Activated naive CD4-positive, alpha-beta T cell treated with Interleukin-2 at 50 U/mL for 16 hours (primary cell): ENCODE results near the gene PCBP3.
"Not testable (repeated sequence)": the region's sequence is repeated elsewhere in the genome, so short reads cannot be mapped to it uniquely, and the experiment has no call there.

Experiments
- DNase-seq: peaks from one replicate; pipeline ENCODE4 v3.0.0-alpha.2; 2020

The PCBP3 gene

DNA sequence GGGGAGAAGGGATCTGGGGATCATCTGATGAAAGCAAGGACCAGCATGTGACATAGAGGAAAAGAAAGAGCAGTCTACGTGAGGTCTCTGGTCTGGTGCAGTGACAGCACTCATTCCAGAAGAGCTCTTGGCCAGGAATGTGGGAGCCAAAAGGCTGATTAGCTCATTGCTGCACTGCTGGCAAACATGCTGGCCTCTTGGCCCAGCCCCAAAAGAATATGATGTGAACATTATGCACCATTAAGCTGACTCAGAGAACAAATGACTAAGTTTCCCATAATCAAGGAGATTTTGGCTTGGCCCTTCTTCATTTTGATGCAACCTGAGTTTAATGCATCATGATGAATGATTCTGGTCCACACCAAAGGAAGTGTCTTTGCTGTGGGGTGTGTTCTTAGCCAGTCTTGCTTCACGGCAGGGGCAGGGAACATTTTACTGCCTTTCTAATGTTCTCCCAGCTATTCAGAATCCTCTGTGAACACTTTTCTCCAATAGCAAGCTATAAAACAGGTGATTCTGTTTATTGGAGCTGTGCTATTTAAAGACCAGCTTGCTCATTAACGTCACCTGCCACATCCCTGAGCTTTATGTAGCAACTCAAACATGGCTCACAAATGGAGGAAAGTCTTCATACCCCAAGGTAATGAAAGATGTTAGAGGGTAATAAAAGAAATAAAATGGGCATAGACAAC, 55.1 kb downstream of the PCBP3 start:
- no peak for DNase-seq

DNA sequence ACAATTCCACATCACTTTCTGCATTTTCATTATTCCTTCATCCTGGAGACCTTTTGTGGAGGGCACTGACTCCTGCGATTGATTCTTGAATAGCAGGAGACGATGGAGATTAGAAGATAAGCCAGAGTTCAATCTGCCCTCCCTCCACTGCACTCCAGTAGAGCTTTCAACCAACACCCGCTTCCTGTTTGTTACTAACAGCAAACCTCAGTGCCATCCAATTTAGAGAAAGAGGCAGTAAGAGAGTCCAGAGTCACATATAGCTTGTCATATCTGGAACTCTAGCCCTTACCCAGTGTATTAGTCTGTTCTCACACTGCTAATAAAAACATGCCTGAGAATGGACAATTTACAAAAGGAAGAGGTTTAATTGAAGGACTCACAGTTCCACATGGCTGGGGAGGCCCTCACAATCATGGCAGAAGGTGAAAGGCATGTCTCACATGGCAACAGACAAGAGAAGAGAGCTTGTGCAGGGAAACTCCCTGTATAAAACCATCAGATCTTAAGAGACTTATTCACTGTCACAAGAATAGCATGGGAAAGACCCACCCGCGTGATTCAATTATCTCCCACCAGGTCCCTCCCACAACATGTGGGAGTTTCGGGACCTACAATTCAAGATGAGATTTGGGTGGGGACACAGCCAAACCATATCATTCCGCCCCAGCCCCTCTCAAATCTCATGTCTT, 55.9 kb downstream of the PCBP3 start:
- DNase-seq = no peak

GRCh38 chr21:45699966-45700365, 56.4 kb downstream of the PCBP3 start:
- DNase-seq = no peak

- no peak for DNase-seq
These were observed 56.9 kb downstream of the PCBP3 start for GRCh38 chr21:45700461-45700860.

DNA sequence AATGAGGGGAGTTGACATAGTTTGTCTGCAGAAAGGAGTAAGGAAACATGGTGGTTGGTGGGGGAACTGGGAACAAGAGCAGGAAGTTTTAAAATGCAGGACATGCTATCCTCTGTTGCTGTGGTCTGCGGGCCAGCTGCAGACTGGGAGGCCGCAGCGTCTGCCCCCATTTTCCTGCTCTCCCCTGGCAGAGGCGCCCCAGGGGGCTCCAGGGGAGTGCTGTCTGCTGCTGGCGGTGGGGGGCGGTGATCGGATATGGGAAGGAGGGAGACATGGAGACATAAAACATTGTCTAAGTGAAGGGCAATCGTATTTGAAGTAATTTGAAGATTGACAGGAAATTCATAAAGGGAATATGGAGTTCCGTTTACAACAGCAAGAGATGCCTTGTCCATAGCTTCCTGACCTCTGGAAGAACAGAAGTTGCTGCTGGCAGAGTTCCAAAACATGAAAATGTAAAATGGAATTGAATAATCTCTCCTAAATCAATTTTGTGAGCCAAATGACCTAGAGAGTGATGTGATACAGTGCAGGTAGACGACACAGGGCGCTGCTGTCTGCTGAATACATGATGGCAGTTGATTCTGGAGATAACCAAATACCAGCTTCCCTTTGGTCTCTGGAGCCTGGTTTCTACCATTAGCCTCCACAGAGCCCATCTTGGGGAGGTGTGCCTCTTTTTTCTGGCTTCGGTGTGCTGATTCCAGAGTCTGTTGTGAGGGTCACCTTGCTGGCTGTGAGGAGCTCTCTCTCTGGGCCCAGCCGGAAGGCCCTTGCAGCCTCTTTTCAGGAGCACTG, 61.0 kb downstream of the PCBP3 start:
- no peak for DNase-seq

- no peak for DNase-seq
These were observed 62.8 kb downstream of the PCBP3 start for GRCh38 chr21:45706299-45706698.

- no peak for DNase-seq
These were observed 65.6 kb downstream of the PCBP3 start for GRCh38 chr21:45709173-45709572.

DNA sequence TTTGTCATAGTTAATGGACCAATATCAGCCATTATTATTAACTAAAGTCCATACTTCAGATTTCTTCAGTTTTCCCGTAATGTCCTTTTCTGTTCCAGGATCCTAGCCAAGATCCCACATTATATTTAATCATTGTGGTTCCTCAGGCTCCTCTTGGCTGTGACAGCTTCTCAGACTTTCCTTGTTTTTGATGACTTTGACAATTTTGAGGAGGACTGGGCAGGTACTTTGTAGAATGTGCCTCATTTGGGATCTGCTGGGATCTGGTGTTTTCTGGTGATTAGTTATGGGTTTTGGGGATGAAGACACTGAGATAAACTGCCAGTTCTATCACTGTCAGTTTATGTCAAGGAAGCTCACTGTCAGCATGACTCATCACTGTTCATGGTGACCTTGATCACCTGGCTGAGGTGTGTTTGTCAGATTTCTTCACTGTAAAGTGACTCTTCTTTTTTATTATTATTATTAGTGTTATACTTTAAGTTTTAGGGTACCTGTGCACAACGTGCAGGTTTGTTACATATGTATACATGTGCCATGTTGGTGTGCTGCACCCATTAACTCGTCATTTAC, 66.3 kb downstream of the PCBP3 start:
- no peak for DNase-seq

GRCh38 chr21:45710306-45710705, 66.8 kb downstream of the PCBP3 start:
- not testable (repeated sequence) for DNase-seq

DNA sequence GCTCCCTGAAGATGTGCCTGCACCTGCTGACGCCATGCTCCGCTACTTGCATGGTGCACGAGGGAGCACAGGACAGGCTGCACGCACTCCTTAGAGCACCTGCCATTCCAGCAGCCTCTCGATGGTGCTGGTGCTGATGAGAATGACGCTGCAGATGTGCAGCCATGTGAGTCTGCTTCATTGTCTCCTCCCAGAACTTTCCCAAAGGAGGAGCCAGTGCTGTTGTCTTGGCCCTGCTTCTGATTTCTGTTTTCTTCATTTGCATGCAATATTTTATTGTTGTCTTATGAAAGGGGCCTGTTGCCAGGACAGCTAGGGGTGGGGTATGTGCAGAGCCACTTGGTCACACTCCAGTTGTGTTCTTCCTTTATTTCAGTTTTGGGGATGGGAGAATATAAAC, 70.1 kb downstream of the PCBP3 start:
- DNase-seq = no peak

DNA sequence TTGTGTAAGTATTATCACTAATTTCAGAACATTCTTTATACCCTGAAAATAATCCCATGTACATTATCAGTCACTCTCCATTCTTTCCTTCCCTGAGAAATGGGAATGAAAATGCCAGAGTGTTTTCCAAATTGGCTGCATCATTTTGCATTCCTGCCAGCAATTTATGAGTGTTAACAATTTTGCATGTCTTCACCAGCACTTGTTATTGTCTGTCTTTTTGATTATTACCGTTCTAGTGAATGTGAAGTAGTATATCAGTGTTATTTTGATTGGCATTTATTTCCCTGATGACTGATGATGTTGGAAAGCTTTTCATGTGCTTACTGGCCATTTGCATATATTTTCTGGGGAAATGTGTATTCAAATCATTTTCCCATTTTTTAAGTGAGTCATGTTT, 71.9 kb downstream of the PCBP3 start:
- no peak for DNase-seq

DNA sequence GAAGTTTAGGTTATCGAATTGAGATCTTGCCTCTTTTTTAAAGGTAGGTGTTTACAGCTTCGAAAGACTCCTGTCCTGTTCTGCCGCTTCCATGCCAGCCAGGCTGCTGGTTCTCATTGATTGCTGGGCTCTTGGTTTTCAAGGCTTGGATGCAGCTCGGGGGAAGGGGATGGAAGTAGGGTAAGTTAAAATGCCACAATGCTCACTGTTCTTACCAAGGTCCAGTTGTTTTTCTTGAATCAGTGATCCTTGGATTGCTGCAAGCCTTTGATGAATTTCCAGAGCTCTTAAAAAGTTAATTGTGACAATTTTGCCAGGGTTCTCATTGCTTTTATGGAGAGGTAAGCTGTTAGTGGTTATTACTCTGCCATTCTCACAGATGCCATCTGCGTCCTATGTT, 74.9 kb downstream of the PCBP3 start:
- no peak for DNase-seq

DNA sequence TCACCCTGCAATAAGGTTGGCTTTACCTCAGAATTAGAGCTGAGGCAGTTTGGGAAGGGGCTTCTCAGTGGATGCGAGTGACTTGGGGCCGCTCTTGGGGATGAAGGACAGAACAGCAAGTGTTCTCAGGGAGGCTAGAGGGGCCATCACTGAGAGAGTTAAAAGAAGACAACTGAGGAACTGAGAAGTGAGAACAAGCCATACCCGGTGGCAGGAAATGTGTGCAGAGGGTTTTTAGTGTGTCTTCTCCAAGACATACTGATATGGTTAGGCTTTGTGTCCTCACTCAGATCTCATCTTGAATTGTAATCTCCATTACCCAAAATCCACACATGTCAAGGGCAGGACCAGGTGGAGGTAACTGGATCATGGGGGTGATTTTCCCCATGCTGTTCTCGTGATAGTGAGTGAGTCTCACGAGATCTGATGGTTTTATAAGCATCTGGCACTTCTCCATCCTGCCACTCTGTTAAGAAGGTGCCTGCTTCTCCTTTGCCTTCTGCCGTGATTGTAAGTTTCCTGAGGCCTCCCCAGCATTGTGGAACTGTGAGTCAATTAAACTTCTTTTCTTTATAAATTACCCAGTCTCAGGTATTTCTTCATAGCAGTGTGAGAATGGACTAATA, 75.8 kb downstream of the PCBP3 start:
- no peak for DNase-seq

- not testable (repeated sequence) for DNase-seq
These were observed 76.7 kb downstream of the PCBP3 start for GRCh38 chr21:45720204-45720603.

DNA sequence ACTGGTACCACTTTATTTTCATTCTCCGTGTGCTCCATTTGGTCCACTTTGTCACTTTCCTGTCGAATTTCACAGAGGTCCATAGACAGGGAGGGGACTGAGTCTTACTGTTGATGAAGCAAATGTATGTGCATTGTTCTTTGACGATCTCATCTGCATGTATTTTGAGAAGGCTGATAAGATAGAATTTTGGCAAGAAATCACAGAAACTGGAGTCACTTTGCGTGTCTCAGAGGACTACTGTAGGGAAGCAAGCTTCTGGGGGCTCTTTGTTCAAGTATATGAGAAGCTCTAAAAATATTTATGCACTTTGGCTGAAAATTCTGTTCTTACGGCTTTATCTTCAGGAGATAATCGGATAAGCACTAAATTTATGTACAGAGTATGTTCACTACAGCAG, 78.1 kb downstream of the PCBP3 start:
- DNase-seq = no peak

DNA sequence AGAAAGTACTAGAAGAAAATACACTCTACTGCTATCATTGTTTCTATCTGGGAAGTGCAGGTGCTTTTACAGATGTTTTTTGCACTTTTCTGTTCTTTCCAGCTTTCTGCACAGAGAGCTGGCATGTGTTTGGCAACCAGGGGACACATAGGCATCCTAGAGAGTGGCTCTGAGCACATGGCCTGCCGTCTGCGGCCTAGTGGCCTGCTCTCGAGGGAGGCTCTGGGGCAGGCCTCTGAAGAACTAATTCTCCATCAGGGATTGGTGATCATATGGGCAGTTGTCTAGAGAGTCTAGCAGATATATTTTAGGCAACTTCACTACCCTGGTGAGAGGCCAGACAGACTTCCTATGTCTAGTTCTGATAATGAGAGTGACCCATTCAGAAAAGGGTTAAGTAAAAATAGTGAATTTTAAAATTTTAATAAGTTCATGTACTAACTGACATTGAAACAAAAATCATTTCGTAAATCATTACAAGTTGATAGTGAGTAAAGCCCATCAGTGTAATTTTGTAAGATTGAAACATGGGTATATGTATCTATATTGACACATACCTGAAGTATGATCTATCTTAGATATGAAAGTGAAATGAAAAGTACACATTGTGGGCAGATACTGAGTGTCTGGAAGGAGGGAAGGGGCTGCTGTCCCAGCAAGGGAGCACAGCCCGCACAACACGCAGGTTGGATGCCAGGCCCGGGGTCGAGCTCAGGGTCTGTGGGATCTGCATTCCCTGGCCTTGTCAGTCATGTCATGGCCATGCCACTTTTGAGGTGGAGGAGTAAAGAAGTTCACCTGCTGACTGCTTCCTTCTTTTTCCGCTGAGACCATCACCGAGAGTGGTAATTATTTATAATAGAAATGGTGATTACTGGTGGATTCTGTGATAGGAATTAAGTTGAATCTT, 79.8 kb downstream of the PCBP3 start:
- DNase-seq = no peak

- no peak for DNase-seq
These were observed 80.9 kb downstream of the PCBP3 start for GRCh38 chr21:45724345-45724961.

GRCh38 chr21:45724994-45725843, 81.7 kb downstream of the PCBP3 start:
- no peak for DNase-seq

DNA sequence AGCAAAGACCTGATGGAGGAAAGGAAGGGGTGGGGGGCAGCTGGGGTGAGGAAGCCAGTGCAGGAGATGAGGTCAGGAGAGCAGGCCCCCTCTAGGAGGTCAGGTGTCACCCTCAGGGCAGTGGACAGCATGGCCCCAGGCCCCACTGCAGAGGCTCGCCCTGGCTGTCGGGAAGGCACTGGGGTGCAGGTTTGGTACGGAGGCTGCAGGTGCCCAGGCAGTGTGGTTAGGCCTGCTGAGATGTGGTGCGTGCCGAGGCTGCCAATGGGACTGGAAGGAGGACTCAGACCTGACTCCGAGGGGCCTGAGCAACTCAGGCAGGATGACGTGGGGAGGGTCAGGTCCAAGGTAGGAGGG, 82.3 kb downstream of the PCBP3 start:
- DNase-seq = no peak

GRCh38 chr21:45726438-45726837, 82.9 kb downstream of the PCBP3 start:
- no peak for DNase-seq

DNA sequence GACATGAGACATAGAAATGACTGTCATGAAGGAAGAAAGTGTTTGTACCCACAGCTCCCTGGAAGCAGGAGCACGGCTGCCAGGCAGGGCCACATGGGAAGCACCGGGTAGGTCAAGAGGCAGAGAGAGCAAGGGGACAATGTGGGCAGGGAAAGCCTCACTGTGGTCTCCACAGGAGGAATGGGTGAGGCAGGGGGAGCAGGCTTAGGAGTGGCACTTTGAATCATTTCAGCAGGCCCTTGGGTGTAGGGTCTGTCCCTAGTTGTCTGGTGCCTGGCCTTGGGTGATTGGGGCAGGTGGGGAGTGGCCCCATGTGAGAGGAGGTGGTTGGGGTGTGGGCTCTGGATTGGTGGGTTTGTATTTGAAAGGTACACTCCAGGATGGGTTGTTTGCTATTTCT, 83.9 kb downstream of the PCBP3 start:
- DNase-seq = no peak
